ENCODE results near the gene PNLIPRP1. TPM values are rescaled to one million over a fixed set of nuclear protein-coding genes. Genes with fewer than 3 reads are reported as not detected.

PNLIPRP1 gene
- total RNA-seq, 1 donor from 2014 or later: not detected

DNA sequence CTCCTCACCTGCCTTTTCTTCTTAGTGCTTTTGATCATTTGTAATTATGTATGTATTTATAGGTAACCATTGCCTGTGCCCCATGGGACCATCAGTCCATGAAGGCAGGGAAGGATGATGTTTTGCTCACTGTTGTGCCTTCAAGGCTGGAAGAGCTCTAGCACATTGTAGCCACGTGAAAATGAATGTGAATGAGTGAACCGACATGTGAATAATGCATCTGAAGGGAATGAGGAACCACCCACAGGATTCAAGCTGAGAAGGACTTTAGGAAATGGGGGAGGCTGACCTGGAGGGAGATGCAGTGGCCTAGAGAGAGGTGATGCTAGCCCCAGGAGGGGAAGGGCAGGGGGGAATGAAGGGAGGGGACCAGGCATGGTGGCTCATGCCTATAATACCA lies 24.0 kb downstream of the PNLIPRP1 start:
- no peak overlapping the region for H3K4me3 Mint-ChIP-seq (ENCODE audit: low read depth)
- TF ChIP-seq, protein P1, sequence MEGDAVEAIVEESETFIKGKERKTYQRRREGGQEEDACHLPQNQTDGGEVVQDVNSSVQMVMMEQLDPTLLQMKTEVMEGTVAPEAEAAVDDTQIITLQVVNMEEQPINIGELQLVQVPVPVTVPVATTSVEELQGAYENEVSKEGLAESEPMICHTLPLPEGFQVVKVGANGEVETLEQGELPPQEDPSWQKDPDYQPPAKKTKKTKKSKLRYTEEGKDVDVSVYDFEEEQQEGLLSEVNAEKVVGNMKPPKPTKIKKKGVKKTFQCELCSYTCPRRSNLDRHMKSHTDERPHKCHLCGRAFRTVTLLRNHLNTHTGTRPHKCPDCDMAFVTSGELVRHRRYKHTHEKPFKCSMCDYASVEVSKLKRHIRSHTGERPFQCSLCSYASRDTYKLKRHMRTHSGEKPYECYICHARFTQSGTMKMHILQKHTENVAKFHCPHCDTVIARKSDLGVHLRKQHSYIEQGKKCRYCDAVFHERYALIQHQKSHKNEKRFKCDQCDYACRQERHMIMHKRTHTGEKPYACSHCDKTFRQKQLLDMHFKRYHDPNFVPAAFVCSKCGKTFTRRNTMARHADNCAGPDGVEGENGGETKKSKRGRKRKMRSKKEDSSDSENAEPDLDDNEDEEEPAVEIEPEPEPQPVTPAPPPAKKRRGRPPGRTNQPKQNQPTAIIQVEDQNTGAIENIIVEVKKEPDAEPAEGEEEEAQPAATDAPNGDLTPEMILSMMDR (IDR thresholded peaks at IDR 0.05; ENCODE audit: unreplicated experiment): no peak
- no peak overlapping the region for H3K27ac Mint-ChIP-seq
- H3K36me3 Mint-ChIP-seq (ENCODE audit: insufficient read depth): no peaks in the 10 kb centered on the region
- no peak for DNase-seq (ENCODE audit: low spot score, unreplicated experiment)
- H3K9me3 Mint-ChIP-seq (ENCODE audit: low read depth): no peaks in the 10 kb centered on the region
- no peaks in the 10 kb centered on the region for H3K4me1 Mint-ChIP-seq (ENCODE audit: low read depth)
- H3K27me3 Mint-ChIP-seq: peaks cover 9% of the 10 kb centered on the region

DNA sequence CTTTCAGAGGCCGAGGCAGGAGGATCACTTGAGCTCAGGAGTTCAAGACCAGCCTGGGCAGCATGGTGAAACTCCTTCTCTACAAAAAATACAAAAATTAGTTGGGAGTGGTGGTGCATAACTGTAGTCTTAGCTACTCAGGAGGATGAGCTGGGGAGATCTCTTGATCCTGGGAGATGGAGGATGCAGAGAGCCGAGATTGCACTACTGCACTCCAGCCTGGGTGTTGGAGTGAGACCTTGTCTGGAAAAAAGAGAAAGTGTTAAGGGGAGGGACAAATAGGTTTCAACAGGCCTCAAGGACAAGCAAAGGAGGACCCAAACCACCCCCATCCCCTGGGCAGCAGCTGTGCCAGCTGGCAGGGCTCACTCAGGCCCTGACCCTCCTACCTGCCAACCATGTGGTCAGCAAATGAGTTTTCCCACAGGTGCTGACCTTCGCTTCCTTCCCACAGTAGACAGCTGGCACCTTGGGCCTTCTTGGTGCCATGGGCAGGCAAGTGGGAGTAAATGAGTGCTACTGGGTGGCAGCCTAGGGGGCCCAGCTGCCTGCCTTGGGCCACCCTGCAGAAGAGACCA lies 24.5 kb downstream of the PNLIPRP1 start:
- H3K27ac Mint-ChIP-seq: no peak overlapping the region
- no peak overlapping the region for H3K4me3 Mint-ChIP-seq (ENCODE audit: low read depth)
- H3K27me3 Mint-ChIP-seq: peaks cover 9% of the 10 kb centered on the region
- H3K36me3 Mint-ChIP-seq (ENCODE audit: insufficient read depth): no peaks in the 10 kb centered on the region
- no peaks in the 10 kb centered on the region for H3K4me1 Mint-ChIP-seq (ENCODE audit: low read depth)
- no peak for DNase-seq (ENCODE audit: low spot score, unreplicated experiment)
- TF ChIP-seq, protein P1 (IDR thresholded peaks at IDR 0.05; ENCODE audit: unreplicated experiment): no peak
- no peaks in the 10 kb centered on the region for H3K9me3 Mint-ChIP-seq (ENCODE audit: low read depth)

DNA sequence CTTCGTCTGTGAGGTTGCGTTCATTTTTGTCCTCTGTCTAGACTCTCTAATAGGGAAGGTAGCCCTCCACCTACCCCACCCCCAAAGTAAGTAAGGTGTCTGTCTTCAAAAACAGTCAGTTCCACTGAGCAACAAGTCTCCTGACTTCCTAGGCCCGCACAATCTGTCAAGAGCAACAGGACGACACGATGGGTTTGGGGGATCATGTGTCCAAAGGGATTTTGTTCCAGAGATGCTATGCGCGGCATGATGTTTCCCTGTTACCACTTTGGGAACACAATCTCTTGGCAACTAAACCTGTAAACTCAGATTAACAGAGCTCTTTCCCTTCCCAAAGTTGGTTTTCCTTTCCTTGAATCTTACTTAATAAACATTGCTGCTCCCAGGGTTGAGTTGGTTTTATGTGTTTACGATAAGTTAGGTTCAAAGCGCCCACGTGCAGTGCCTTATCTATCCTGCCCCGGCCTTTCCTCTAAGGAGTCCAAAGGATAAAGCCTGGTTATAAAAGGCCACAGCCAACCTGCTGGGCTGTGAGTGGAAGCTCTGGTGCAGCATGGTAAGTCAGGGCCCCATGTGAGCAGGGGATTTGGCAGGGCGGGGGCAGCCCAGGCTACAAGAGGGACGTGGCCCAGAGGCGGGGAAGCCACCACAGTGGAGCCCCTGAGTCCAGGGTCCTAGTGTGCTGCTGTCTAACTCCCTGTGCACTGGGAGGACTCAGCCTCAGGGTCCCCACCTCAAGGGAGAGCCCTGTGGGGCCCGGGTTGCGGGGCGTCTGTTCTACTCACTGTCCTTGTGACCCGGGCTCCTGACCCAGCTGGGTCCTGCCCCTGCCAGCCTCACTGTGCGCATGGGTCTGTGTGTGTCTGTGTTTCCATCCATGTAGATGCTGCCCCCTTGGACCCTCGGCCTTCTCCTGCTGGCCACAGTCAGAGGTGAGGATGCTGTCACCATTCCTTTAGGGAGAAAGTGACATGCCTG lies 30.0 kb downstream of the PNLIPRP1 start, which contains the start of gene PNLIPRP2:
PNLIPRP2 (plus strand) TSS at position 531 of the 978 bp plus-strand sequence.
- Mint-ChIP-seq H3K9me3 (ENCODE audit: low read depth) (no peaks in the 10 kb centered on the region), H3K36me3 (ENCODE audit: insufficient read depth) (no peaks in the 10 kb centered on the region), H3K4me1 (ENCODE audit: low read depth) (peaks cover 3% of the 10 kb centered on the region), H3K27ac (no peak within 1 kb of the TSS), H3K27me3 (peaks cover 23% of the 10 kb centered on the region), H3K4me3 (ENCODE audit: low read depth) (no peak within 1 kb of the TSS)
- TF ChIP-seq, protein P1 (IDR thresholded peaks at IDR 0.05; ENCODE audit: unreplicated experiment): no peak
- no peak for DNase-seq (ENCODE audit: low spot score, unreplicated experiment)

DNA sequence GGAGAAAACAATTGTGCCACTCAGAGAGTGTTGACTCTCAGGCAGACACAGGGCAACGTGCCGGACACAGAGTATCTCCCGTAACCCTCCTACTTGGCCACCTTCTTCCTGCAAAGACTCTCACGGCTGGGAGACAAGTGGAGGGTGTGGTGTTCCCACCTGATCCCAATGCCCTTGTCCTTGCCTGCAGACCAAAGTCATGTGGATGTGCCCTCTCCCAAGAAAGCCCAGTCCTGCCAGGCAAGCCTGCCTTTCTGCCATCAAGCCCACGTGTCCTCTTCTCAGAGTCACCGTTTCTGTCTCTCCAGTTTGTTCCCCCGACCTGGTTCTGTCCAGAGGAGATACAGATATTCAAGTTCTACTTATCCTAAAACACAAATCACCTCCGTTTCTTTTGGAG lies 30.7 kb downstream of the PNLIPRP1 start:
- Mint-ChIP-seq H3K4me3 (ENCODE audit: low read depth) (no peak overlapping the region), H3K27ac (no peak overlapping the region), H3K27me3 (peaks cover 31% of the 10 kb centered on the region), H3K9me3 (ENCODE audit: low read depth) (no peaks in the 10 kb centered on the region), H3K36me3 (ENCODE audit: insufficient read depth) (no peaks in the 10 kb centered on the region), H3K4me1 (ENCODE audit: low read depth) (peaks cover 3% of the 10 kb centered on the region)
- no peak for DNase-seq (ENCODE audit: low spot score, unreplicated experiment)
- TF ChIP-seq, protein P1 (IDR thresholded peaks at IDR 0.05; ENCODE audit: unreplicated experiment): no peak

DNA sequence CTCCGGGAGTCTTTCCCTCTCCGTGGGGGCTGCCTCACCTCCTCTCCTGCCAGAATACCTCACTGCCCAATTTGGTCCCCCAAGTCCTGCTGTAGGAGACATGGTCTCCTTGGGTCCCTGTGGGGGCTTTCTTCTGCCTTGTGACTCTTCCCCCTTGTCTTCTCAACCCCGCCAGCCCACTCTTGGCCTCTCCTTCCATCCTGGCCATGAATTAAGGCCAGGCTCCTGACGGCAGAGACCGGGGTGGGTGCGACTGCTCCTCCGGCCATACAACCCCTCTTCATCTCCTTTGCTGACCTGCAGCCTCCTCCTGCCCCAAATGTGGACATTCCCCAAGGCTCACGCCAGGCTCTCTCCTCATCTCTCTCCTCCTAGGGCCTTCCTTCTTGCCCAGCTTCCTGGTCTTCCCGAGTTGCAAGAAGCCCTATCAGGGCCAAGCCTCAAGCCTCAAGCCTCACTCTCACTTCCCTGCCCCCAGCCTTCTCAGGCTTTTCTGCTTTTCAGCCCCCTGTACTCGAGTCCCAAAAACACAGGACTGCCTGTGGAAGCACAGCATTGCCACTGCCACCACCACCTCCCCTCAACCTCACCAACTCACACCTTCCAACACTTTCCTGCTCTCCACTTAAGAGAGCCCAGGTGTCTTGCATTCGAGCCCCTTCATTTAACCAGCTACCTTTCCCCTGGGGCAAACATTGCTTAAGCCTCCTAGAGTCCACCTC lies 31.3 kb downstream of the PNLIPRP1 start:
- H3K27me3 Mint-ChIP-seq: peaks cover 34% of the 10 kb centered on the region

More for the DNA sequence above, 31.3 kb downstream of the PNLIPRP1 start:
- H3K4me1 Mint-ChIP-seq (ENCODE audit: low read depth): peaks cover 3% of the 10 kb centered on the region
- TF ChIP-seq, protein P1 (IDR thresholded peaks at IDR 0.05; ENCODE audit: unreplicated experiment): no peak
- H3K4me3 Mint-ChIP-seq (ENCODE audit: low read depth): no peak overlapping the region
- H3K9me3 Mint-ChIP-seq (ENCODE audit: low read depth): no peaks in the 10 kb centered on the region
- H3K27ac Mint-ChIP-seq: no peak overlapping the region
- no peaks in the 10 kb centered on the region for H3K36me3 Mint-ChIP-seq (ENCODE audit: insufficient read depth)
- no peak for DNase-seq (ENCODE audit: low spot score, unreplicated experiment)
